H1 (cell line): Measurements from ENCODE around the gene SMO.

ENCODE experiments used
- CTCF ChIP-seq, 3 experiments: IDR thresholded peaks; 1 replicate in 2 of 3; 2 replicates in 1 of 3; pipeline versions ENCODE4 v1.5.1 to v1.6.1; 2011; ENCODE audit warnings: low read length in 3 of 3, mild to moderate bottlenecking in 3 of 3, inconsistent platforms in 2 of 3, low read depth in 1 of 3, moderate library complexity in 1 of 3; ENCODE audit not compliant: insufficient read depth in 1 of 3; ENCODE audit errors: control extremely low read depth in 1 of 3
- EZH2 ChIP-seq: fragments of 200-600 bp; sonication (generic); IDR thresholded peaks from 2 replicates; pipeline ENCODE4 v1.7.1; 2012; ENCODE audit warnings: low read depth, mild to moderate bottlenecking, moderate library complexity, low read length, inconsistent platforms; ENCODE audit not compliant: severe bottlenecking
- MAFK ChIP-seq: IDR thresholded peaks from 2 replicates; pipeline ENCODE4 v1.6.1; 2012; ENCODE audit warnings: low read depth, mild to moderate bottlenecking, improper control_type of control experiment, low read length
- PHF8 ChIP-seq: fragments of 200-600 bp; sonication (generic); conservative IDR thresholded peaks from 2 replicates; pipeline ENCODE4 v1.7.1; 2012; ENCODE audit warnings: low read depth, mild to moderate bottlenecking, inconsistent platforms, low read length, moderate library complexity
- POLR2A ChIP-seq, 2 experiments: IDR thresholded peaks; 1 replicate in 1 of 2; 2 replicates in 1 of 2; pipeline ENCODE4 v1.6.1; 2011; ENCODE audit warnings: low read depth in 2 of 2, low read length in 2 of 2, mild to moderate bottlenecking in 2 of 2; ENCODE audit errors: control extremely low read depth in 1 of 2

GRCh38 chr7:129205987-129206785, 17.8 kb downstream of the SMO start:
- TF ChIP-seq CTCF (IDR thresholded peaks at IDR 0.05; ENCODE audit: control extremely low read depth in 1 of 3, insufficient read depth in 1 of 3, low read depth in 1 of 3, low read length in 3 of 3) = no peak
- TF ChIP-seq EZH2 = no peak
- no peak for TF ChIP-seq POLR2A (IDR thresholded peaks at IDR 0.05; ENCODE audit: control extremely low read depth in 1 of 2, low read depth in 2 of 2, low read length in 2 of 2)
- no peak for TF ChIP-seq MAFK
- TF ChIP-seq PHF8 = no peak
